Endothelial cell of umbilical vein (primary cell): ENCODE measurements around the gene OR2F2. TPM values are rescaled to one million over a fixed set of nuclear protein-coding genes. Genes with fewer than 3 reads are reported as not detected.

Experiments used
- BruUV-seq: library from RNA; stranded (reverse); fragments of 400-500 nt; replicated peaks from 2 replicates; lab custom pipeline; 2021; lab: Mats Ljungman, UMichigan
- CTCF ChIA-PET: fragments of 300-600, 350-600 bp; sonication (Branson Sonifier 250); formaldehyde crosslinking; loops from one replicate; lab custom pipeline; 2021; ENCODE audit warnings: antibody characterized with exemption, inconsistent platforms; lab: Charles Lee
- POLR2A ChIA-PET: fragments of 300-600, 350-600 bp; sonication (Branson Sonifier 250); formaldehyde crosslinking; loops from one replicate; lab custom pipeline; 2021; ENCODE audit warnings: antibody characterized with exemption, inconsistent platforms; lab: Charles Lee
- DNase-seq: peaks from one replicate; pipeline ENCODE4 v3.0.0-alpha.2; 2011; ENCODE audit warnings: low read depth, low spot score
- FAIRE-seq: peaks from 2 replicates; lab custom pipeline; 2011; peaks lifted over from hg19 to GRCh38; lab: Jason Lieb, UNC
- H2AFZ ChIP-seq: 2 replicates; pipeline ENCODE4 v1.6.0; 2012; ENCODE audit warnings: low read depth, low read length, control low read depth, inconsistent platforms
- H3K27ac ChIP-seq: 2 replicates; pipeline ENCODE4 v1.5.1; 2011; ENCODE audit warnings: low read depth, mild to moderate bottlenecking, control low read depth, low read length, moderate library complexity; ENCODE audit not compliant: insufficient read depth
- H3K27me3 ChIP-seq, 2 experiments: 2 replicates each; pipeline versions ENCODE4 v1.6.0 to v1.6.1; 2011; ENCODE audit warnings: low read length in 2 of 2, mixed read lengths in 1 of 2; ENCODE audit not compliant: control insufficient read depth in 2 of 2, insufficient read depth in 2 of 2
- H3K36me3 ChIP-seq, 2 experiments: 2 replicates in 1 of 2; 3 replicates in 1 of 2; pipeline ENCODE4 v1.5.1; 2011; ENCODE audit warnings: low read length in 2 of 2, mild to moderate bottlenecking in 1 of 2, moderate library complexity in 1 of 2; ENCODE audit not compliant: control insufficient read depth in 2 of 2, insufficient read depth in 2 of 2; ENCODE audit errors: extremely low read depth in 1 of 2
- H3K4me1 ChIP-seq: 3 replicates; pipeline ENCODE4 v1.5.1; 2011; ENCODE audit warnings: mild to moderate bottlenecking, low read length; ENCODE audit not compliant: control insufficient read depth, insufficient read depth; ENCODE audit errors: extremely low read depth
- H3K4me2 ChIP-seq: 2 replicates; pipeline ENCODE4 v1.6.1; 2011; ENCODE audit warnings: low read length, control low read depth, mixed read lengths; ENCODE audit not compliant: insufficient read depth
- H3K4me3 ChIP-seq, 3 experiments: fragments of 200-600 bp in 1 of 3; sonication (generic), shearing (Covaris generic) in 1 of 3; replicated peaks in 1 of 3; 2 replicates each; pipeline ENCODE4 v1.5.1; 2011 to 2016; ENCODE audit warnings: control low read depth in 3 of 3, low read length in 3 of 3, mild to moderate bottlenecking in 2 of 3, inconsistent platforms in 1 of 3, low read depth in 1 of 3, moderate library complexity in 1 of 3; ENCODE audit not compliant: insufficient read depth in 1 of 3
- H3K79me2 ChIP-seq: 2 replicates; pipeline ENCODE4 v1.6.0; 2012; ENCODE audit warnings: low read length, inconsistent platforms; ENCODE audit not compliant: control insufficient read depth, insufficient read depth
- H3K9ac ChIP-seq: replicated peaks from 2 replicates; pipeline ENCODE3; 2011; ENCODE audit warnings: low read length, control low read depth; ENCODE audit not compliant: insufficient read depth; ENCODE audit errors: extremely low read depth
- H3K9me1 ChIP-seq: replicated peaks from 3 replicates; pipeline ENCODE4 v1.6.0; 2011; ENCODE audit warnings: mild to moderate bottlenecking, low read length; ENCODE audit not compliant: control insufficient read depth, insufficient read depth; ENCODE audit errors: extremely low read depth
- H3K9me3 ChIP-seq: replicated peaks from 2 replicates; pipeline ENCODE4 v1.5.1; 2012; ENCODE audit warnings: low read length, inconsistent platforms; ENCODE audit not compliant: control insufficient read depth, insufficient read depth
- H4K20me1 ChIP-seq: replicated peaks from 2 replicates; pipeline ENCODE3; 2011; ENCODE audit warnings: mild to moderate bottlenecking, low read length; ENCODE audit not compliant: control insufficient read depth, insufficient read depth; ENCODE audit errors: extremely low read depth
- CTCF ChIP-seq, 2 donors: IDR thresholded peaks; 1 replicate in 1 of 2; 2 replicates in 1 of 2; pipeline ENCODE4 v1.5.1; 2011; ENCODE audit warnings: low read length in 2 of 2, mild to moderate bottlenecking in 2 of 2, moderate library complexity in 2 of 2, control low read depth in 1 of 2, inconsistent platforms in 1 of 2, low read depth in 1 of 2; ENCODE audit not compliant: insufficient read depth in 1 of 2; ENCODE audit errors: extremely low read depth in 1 of 2
- EZH2 ChIP-seq: IDR thresholded peaks from 2 replicates; pipeline ENCODE4 v1.6.1; 2012; ENCODE audit warnings: borderline replicate concordance, low read depth, mild to moderate bottlenecking, moderate library complexity, low read length, inconsistent platforms; ENCODE audit not compliant: severe bottlenecking
- FOS ChIP-seq: IDR thresholded peaks from 2 replicates; pipeline ENCODE4 v1.6.1; 2011; ENCODE audit warnings: mild to moderate bottlenecking, low read length, moderate library complexity, borderline replicate concordance; ENCODE audit not compliant: insufficient read depth
- GATA2 ChIP-seq: IDR thresholded peaks from 2 replicates; pipeline ENCODE4 v1.7.0; 2011; ENCODE audit warnings: low read depth, mild to moderate bottlenecking, moderate library complexity, mixed read lengths, low read length; ENCODE audit not compliant: insufficient read length, insufficient read depth
- JUN ChIP-seq: IDR thresholded peaks from 2 replicates; pipeline ENCODE4 v1.6.1; 2011; ENCODE audit warnings: borderline replicate concordance, low read depth; ENCODE audit not compliant: insufficient read length, insufficient read depth
- MAX ChIP-seq: IDR thresholded peaks from 2 replicates; pipeline ENCODE4 v1.6.1; 2011; ENCODE audit not compliant: insufficient read depth, insufficient read length
- MYC ChIP-seq: IDR thresholded peaks from one replicate; pipeline ENCODE4 v1.6.1; 2011; ENCODE audit warnings: mild to moderate bottlenecking, low read depth, low read length
- POLR2A ChIP-seq: IDR thresholded peaks from 2 replicates; pipeline ENCODE4 v1.6.1; 2012; ENCODE audit warnings: low read depth, mild to moderate bottlenecking, control low read depth, low read length
- POLR2AphosphoS5 ChIP-seq: IDR thresholded peaks from 2 replicates; pipeline ENCODE4 v1.6.1; 2012; ENCODE audit warnings: low read depth, mild to moderate bottlenecking, control low read depth, low read length, moderate library complexity; ENCODE audit not compliant: insufficient read depth
- dilution Hi-C: fragments of 300-500 bp; cut with MboI; formaldehyde crosslinking; loops from one replicate; pipeline ENCODE4 v1.15.0; 2019; ENCODE audit warnings: low sequenced_read_pairs; ENCODE audit not compliant: extremely low pct_ligation_motif_present
- intact Hi-C: fragments of 100-400 bp; cut with micrococcal nuclease; formaldehyde crosslinking; loops from one replicate; pipeline ENCODE4 v1.10.0; 2022
- polyA plus RNA-seq, 4 experiments: library from polyadenylated mRNA; depleted of rRNA in 3 of 4; stranded (reverse) in 3 of 4; unstranded in 1 of 4; fragments of >200 nt; gene quantifications; 2 replicates each; pipeline versions ENCODE4 v1.2.1 to v1.2.3, GENCODE V29; 2011 to 2012; ENCODE audit warnings: missing spikeins in 1 of 4
- total RNA-seq: library from RNA; stranded (reverse); gene quantifications from 2 replicates; pipeline ENCODE4 v1.2.3, GENCODE V29; 2021

The OR2F2 gene
- total and polyA plus RNA-seq, 2 donors (not counting 3 experiments of a cell fraction or from before 2014, with no cell fraction given) = not detected

DNA sequence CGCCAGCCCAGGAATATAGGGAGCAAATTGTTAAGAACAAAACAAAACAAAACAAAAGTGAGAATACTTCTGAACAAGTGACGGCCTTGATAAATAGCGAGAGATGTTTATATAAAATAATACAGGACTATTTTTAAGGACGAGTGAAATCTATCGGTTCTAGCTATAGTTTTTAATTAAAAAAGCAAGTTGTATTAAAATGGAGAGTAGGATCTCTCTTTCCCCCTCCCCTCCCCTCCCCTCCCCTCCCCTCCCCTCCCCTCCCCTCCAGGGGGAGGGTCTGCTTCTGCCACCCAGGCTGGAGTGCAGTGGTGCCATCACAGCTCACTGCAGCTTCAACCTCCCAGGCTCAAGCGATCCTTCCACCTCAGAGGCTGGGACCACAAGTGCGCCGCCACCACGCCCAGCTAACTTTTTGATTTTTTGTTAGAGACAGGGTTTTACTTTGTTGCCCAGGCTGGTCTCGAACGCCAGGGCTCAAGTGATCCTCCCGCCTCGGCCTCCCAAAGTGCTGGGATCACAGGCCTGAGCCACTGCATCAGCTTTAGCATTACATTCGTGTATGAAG is 32.6 kb upstream of the OR2F2 start:
- TF ChIP-seq CTCF (IDR thresholded peaks at IDR 0.05; ENCODE audit: extremely low read depth in 1 of 2, insufficient read depth in 1 of 2, low read depth in 1 of 2, low read length in 2 of 2) = no peak
- no peak for TF ChIP-seq JUN
- TF ChIP-seq GATA2 = no peak
- no peak for TF ChIP-seq MYC
- no peak for TF ChIP-seq FOS
- no peak for TF ChIP-seq MAX
- TF ChIP-seq POLR2A = no peak
- TF ChIP-seq EZH2 = no peak
- TF ChIP-seq POLR2AphosphoS5 = no peak
- H3K4me3 ChIP-seq = no peak overlapping the region
- peak overlapping the region; percentile 66 for H2AFZ ChIP-seq
- no peak overlapping the region for H3K4me2 ChIP-seq
- peaks cover 15% of the 10 kb centered on the region for H3K4me1 ChIP-seq
- intact Hi-C loops = loop anchor here (1.0 to 10.0 kb wide), 3 partner anchors 77 to 492 kb away; no protein-coding TSS in a partner anchor
- H3K27ac ChIP-seq = peak overlapping the region; percentile 85
- DNase-seq (no peak), FAIRE-seq (no peak)
- BruUV-seq = no TSS peak
- CTCF ChIA-PET = interaction anchor here (0.6 to 4.4 kb wide), 15 partner anchors 10 to 687 kb away, joined by 3 to 69 read pairs (median 4); no protein-coding TSS in a partner anchor
- POLR2A ChIA-PET = interaction anchor here (0.6 to 2.3 kb wide), 7 partner anchors 10 to 956 kb away, joined by 4 to 10 read pairs (median 4); no protein-coding TSS in a partner anchor
- no peaks in the 10 kb centered on the region for H3K9me3 ChIP-seq
- no peaks in the 10 kb centered on the region for H4K20me1 ChIP-seq
- dilution Hi-C loops = no loop called here
- H3K79me2 ChIP-seq = peaks cover 37% of the 10 kb centered on the region
- H3K9me1 ChIP-seq = no peaks in the 10 kb centered on the region
- peak overlapping the region; percentile 48 for H3K9ac ChIP-seq
- no peaks in the 10 kb centered on the region for H3K36me3 ChIP-seq
- H3K27me3 ChIP-seq = no peaks in the 10 kb centered on the region
